GM19455 (cell line): ENCODE data around the gene MAGEA1.
"Not testable (repeated sequence)": the region's sequence is repeated elsewhere in the genome, so short reads cannot be mapped to it uniquely, and the experiment has no call there.

Experiments used
- ATAC-seq: cut with Tn5 transposase; IDR thresholded peaks from one replicate; pipeline ENCODE4 v1.9.1; 2021; ENCODE audit not compliant: unreplicated experiment

MAGEA1 gene, protein sequence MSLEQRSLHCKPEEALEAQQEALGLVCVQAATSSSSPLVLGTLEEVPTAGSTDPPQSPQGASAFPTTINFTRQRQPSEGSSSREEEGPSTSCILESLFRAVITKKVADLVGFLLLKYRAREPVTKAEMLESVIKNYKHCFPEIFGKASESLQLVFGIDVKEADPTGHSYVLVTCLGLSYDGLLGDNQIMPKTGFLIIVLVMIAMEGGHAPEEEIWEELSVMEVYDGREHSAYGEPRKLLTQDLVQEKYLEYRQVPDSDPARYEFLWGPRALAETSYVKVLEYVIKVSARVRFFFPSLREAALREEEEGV

DNA sequence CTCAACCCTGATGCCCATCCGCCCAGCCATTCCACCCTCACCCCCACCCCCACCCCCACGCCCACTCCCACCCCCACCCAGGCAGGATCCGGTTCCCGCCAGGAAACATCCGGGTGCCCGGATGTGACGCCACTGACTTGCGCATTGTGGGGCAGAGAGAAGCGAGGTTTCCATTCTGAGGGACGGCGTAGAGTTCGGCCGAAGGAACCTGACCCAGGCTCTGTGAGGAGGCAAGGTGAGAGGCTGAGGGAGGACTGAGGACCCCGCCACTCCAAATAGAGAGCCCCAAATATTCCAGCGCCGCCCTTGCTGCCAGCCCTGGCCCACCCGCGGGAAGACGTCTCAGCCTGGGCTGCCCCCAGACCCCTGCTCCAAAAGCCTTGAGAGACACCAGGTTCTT lies at the start of gene MAGEA1:
TSS of gene MAGEA1 (plus strand) at position 154 of the 400 bp plus-strand sequence. CDS start 3,106 bp downstream, outside the sequence.
- no peak for ATAC-seq

DNA sequence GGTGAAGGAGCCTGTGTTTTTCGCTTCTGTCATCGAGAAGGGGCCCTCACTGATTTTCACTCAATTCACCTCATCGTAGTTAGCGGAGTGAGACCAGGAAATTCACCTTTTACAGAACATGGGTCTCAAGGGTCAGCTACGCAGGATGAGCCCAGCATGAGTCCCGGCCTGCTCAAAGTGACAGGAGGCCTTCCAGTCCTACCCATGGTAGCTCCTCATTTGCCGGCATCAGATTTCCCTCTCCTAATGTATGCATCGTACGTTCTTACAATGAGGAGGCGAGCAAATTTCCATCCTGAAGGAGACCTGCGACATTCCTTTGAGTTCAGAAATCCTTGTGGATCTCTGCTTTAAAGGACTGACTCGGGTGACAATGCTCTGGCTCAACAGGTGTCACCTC lies 46.2 kb upstream of the MAGEA1 start:
- not testable (repeated sequence) for ATAC-seq

DNA sequence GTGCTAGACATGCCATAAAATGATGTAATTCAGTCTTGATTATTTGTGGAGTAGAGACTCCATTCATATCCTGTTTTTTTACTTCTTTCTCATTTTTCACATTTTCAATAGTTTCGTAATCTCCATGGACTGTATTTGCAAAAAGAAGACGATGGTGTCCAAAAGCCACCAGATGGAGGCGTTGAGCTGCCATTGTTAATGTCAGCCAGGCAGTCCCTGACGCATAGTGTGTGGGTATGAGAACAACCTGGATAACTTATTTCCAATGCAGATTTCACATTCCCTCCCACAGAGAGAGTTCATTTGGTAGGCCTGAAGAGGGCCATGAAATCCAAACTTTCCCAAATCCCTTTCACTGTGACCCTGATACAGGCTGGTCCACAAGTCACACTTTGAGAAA lies 40.0 kb upstream of the MAGEA1 start:
- not testable (repeated sequence) for ATAC-seq

DNA sequence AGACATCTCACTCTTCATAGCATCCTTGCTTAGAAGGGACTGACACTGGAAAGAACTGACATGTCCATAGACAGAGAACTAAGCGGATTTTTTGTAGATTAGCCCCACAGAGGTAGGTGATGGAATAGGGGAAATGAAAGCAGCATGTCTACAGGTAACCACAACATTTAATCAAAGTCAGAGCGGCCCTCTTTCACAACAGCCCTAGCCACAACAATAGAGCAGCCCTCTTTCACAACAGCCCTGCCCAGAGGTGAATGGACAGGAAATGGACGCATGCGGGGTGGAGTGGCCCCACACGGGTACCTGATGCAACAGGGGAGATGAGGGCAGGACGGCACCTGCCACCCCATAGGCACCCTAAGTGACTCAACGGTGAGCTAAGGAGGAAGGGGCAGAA lies 32.8 kb upstream of the MAGEA1 start:
- not testable (repeated sequence) for ATAC-seq

DNA sequence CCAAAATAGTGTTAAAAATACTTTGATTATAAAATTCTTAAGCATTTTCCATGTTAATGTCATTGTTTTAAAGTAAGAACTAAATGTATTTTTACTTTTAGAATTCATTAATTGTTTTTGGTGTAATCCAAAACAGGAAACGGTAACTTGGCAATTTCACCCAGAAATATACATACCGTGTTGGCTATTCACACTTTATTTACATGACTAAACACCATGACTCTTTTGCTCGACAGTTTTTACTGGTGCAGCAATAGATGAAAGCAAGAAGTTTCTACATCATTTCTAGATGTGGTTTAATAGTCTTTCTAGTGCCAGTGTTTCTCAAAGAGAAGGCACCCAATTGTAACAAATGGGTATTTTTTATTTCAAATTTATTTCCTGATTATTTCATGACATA lies 25.6 kb upstream of the MAGEA1 start:
- ATAC-seq: no peak

DNA sequence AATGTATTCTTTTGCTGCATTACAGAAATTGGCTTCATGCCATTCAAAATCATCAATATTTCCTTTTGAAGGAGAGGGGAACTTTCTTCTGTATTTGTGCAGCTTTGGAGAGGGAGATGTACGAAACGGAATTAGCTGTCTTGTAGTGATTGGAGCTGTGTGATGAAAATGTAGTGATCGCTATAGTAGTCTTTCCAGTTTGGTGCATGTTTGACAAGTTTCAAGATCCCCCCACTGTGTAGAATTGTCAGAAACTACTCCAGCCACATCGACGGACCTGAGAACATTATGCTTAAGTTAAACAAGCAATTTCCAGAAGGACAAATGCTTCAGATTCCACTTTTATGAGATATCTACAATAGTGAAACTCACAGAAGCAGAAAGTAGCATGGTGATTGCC lies 21.6 kb upstream of the MAGEA1 start:
- ATAC-seq: no peak

DNA sequence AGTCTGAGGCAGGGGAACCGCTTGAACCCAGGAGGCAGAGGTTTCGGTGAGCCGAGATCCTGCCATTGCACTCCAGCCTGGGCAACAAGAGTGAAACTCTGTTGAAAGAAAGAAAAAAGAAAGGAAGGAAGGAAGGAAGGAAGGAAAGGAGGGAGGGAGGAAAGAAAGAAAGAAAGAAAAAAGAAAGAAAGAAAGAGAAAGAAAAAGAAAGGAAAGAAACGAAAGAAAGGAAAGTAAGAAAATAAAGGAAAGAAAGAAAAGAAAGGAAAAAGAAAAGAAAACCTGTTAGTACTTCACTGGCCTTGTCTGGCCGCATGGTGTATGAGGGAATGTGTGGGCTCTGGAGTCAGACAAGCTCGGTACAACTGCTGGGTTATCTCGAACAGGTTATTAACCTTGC lies 20.8 kb upstream of the MAGEA1 start:
- ATAC-seq: no peak

DNA sequence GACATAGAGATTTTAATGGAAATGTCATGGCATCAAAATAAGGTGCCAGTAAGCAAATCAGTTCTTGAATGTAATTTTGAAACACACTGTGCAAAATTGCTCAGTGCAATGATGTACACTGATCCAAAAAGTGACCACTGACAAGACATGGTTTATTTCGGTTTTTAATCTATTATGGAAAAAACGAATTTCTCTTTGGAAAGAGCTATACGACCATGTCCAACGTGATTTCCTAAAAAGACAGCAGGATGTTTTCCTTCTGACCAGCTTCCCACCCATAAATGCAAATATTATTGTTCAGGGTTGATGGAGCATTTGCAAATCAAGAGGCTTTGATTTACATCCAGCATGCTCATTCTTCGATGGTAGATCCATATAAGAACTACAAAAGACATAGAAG lies 17.1 kb upstream of the MAGEA1 start:
- no peak for ATAC-seq

DNA sequence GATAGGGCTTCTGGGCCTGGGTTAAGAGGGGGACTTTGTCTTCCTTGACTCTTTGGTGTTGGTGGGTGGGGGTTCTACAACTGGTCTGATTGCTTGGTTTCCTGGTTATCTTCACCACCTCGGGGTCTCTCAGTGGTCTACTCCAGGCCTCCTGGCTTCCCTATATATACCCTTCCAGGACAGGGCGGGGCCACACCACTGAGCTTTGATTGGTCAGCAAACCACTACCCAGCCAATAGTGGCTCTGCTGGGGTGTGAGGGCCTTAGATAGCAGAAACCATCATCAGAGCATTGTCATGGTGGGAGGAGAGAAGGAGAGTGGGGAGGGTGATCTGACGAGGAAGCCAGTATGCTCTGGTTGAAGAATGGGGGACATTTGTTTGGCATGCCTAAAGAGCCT lies 14.4 kb upstream of the MAGEA1 start:
- no peak for ATAC-seq

DNA sequence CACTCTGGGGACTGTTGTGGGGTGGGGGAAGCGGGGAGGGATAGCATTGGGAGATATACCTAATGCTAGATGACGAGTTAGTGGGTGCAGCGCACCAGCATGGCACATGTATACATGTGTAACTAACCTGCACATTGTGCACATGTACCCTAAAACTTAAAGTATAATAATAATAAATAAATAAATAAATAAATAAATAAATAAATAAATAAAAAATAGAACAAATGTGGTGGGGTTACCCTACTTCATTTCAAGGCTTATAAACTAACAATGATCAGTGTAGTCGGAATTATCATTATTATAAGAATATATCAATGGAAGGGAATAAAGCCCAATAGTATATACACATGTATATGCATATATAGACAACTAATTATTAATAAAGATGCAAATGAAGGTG lies 10.7 kb upstream of the MAGEA1 start:
- not testable (repeated sequence) for ATAC-seq

DNA sequence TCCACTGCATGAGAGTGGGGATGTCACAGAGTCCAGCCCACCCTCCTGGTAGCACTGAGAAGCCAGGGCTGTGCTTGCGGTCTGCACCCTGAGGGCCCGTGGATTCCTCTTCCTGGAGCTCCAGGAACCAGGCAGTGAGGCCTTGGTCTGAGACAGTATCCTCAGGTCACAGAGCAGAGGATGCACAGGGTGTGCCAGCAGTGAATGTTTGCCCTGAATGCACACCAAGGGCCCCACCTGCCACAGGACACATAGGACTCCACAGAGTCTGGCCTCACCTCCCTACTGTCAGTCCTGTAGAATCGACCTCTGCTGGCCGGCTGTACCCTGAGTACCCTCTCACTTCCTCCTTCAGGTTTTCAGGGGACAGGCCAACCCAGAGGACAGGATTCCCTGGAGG lies 2.7 kb downstream of the MAGEA1 start:
- no peak for ATAC-seq

DNA sequence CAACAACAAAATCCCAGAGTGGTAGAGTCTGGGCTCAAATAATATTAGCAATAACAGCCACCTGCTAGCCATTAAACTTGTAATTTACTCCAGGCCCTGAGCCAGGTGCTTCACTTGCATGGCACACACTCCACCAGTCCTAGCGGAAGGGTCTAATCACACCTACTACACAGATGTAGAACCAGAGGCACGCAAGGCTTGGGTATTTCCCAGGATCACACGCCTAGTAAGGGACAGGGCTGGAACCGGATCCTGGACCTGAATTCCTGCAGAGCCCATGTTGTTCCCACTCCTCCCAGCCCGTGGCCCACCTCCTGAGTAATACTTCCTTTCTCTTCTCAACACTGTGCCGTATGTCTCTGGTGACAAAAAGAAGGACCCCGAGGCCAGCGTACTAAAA lies 5.7 kb downstream of the MAGEA1 start:
- no peak for ATAC-seq

DNA sequence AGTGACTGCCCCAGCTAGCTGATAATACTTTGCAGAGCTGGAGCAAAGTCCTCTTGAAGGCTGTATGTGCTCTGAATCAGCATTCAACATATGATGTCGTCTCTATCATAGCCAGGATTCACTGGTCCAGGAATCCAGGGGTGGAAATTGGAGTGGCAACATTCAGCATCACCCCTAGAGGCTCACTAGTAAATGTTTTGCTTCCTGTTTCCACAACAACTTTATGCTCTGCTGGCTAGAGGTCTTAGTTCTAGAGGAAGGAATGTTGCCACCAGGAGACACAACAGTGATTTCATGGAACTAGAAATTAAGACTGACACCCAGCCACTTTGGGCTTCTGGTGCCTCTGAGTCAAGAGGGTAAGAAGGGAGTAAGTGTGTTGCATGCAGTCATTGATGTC lies 11.3 kb downstream of the MAGEA1 start:
- ATAC-seq: no peak

DNA sequence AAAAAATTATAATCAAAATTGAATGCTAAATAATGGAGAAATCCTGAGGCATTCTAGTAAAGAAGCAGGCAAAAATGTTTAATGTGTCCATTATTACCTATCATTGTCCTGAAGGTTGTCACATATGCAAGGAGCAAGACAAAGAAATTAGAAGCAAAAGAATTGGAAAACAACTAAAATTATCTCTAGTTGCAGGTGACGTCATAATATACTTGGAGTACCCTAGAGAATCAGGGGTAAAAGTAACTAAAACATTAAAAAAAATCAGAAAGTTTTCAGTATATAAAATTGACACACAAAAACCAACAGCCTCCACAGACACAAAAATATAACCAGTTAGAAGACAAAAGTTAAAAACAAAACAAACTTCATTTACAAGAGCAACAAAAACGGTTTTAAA lies 21.4 kb downstream of the MAGEA1 start:
- no peak for ATAC-seq

DNA sequence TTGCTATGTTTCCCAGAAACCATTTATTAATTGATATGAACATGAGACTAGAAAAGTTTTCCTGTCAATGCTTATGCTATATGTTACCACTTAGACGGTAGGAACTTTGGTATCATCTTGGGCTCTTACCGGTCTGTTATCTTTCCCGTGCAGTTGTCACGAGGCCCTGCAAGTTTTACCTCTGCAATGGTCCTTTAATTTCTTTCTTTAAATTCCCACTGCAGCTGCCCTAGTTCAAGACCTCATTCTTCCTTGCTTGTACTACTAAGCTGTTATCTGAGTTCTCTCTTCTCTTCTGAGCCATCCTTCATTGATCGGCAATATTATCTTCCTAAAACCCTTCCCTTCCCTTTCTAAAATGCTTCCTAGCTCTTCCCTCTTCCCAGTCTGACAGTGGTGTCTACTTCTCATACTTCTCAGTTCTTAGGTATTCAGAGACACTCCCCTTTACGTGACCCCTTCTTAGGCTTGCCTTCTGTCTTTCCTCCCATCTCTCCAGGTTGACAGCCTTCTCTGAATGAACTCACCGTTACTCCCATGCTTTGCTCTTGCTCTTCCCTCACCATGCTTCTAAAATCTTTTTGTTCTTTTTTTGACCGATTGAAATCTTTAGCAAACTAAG lies 27.5 kb downstream of the MAGEA1 start:
- no peak for ATAC-seq

DNA sequence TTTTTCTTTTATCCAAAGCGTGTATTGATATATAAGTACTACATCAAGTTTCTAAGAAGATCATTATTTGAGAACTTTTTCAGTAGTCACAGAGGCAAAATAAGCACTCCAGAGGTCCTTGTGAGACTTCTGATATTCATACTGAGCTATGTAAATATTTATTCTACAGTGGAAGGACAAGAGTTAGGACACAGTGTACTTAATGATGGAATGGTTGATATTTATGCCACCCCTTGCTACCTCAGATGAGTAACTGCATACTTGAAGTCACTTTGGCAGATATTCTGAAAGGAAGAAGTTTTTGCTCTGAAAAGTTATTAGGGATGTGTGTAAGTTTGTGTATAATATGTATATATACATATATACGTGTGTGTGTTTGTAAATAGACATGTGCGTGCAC lies 30.3 kb downstream of the MAGEA1 start:
- ATAC-seq: no peak

DNA sequence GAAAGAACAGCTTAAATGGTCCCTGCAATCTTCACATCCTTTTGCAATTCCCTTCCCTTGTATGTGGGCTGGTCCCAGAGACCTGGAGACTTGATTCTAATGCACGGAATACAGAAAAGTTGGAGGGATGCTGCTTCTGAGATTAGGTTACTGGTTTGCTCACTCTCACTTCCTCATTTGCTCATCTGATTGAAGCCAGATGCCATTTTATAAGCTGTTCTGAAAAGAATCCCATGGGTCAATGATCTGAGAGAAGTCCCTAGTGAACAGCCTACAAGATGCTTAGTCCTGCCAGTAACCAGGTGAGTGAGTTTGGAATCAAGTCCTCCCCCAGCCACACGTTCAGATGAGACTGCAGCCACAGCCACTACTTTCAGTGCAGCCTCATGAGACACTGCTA lies 35.9 kb downstream of the MAGEA1 start:
- ATAC-seq: no peak

DNA sequence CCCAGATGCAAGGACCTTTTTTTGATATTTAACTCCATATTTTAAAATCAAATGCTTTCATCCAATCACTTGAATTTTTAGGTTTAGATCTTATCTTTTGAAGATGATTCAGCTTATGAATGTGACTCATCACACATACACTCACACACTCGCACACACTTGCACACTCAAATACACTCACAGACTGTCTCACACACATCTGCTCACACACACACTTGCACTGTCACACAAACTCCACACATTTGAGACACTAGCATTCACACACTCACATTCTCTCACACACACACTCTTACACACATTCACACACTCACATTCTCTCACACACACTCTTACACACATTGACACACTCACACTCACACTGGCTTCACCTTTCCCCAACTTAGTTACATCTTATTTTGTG lies 37.8 kb downstream of the MAGEA1 start:
- ATAC-seq: no peak

DNA sequence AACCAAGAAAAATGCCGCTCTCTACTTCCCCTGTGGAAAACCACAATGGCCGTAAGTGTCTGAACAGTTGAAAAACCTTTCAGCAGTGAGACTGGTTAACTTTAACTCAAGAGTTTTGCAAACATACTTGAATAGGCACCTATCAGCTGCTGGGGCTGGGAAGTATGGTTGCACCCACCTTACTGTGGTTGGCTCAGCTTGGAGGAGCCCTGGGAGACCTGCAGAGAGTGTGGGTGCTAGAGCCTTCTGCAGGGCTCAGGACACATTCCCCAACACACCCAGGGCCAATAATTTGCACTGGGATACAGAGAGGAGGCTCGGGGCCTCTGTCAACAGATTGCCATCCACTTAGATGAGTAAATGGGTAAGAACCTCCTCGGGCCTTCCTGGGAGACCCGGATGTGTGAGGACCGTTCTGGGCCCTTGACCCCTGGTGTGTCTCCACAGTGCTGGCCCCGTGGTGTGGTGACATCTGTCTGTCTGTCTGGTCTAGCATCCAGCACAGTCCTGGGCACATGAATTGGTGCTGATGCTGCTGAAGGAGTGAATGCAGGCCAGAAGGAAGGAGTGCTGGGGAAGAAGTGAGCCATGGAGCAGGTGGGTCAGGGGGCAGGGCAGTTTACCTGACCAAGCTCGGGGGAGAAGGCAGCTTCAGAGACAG lies 46.5 kb downstream of the MAGEA1 start:
- no peak for ATAC-seq

DNA sequence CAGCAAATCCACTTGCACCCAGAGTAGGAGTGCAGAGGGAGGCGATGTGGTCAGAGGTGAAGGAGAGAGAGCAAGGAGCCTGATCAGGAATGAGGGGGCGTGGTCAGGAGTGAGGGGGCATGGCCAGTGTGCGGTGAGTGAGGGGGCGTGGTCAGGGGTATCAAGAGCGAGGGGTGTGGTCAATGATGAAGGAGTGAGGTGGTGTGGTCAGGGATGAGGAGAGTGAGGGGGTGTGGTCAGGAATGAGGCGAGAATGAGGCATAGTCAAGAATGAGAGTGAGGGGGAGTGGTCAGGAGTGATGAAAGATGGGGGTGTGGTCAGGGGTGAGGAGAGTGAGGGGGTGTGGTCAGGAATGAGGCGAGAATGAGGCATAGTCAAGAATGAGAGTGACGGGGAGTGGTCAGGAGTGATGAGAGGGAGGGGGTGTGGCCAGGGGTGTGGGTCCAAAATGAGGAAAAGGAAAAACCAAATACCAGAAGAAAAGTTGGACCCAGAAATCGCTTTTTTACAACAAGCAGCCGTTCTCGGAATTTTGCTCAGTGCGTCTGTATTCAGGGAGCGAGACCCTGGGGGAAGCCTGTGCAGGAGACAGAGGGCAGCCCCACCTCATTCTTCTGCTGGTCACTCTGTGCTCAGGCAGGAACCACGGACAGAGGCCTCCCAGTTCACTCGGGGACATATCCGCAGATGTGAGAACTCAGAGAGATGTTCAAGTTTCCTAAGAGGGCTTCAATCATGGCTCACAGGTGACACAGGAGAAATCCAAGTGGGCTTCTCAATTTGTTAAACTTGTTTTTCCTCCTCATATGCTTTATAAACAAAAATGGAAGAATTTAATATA lies 47.5 kb downstream of the MAGEA1 start:
- ATAC-seq: no peak
